K562 (cell line): ENCODE data around the gene ARHGEF10L. TPM values are rescaled to one million over a fixed set of nuclear protein-coding genes. Genes with fewer than 3 reads are reported as not detected.

Source experiments
- ATAC-seq: fragments of 200-7000 bp; cut with Tn5 transposase; 3 replicates; pipeline ENCODE4 v1.9.1; 2020; ENCODE audit warnings: moderate library complexity
- BruUV-seq: library from RNA; stranded (reverse); fragments of 400-500 nt; replicated peaks from 2 replicates; lab custom pipeline; 2021; lab: Mats Ljungman, UMichigan
- CTCF ChIA-PET: fragments of 300-600 bp; formaldehyde crosslinking; extraction: SDS; loops from one replicate; lab custom pipeline; 2021; ENCODE audit warnings: low intra/inter-chr PET ratio; lab: Yijun Ruan, JAX
- POLR2A ChIA-PET: fragments of 300-600, 350-650 bp; sonication (Branson Sonifier 250); formaldehyde crosslinking; extraction: SDS; loops from one replicate; lab custom pipeline; 2021; ENCODE audit warnings: antibody characterized with exemption, inconsistent platforms; lab: Yijun Ruan, JAX
- DNase-seq, 4 experiments: peaks; one replicate each; pipeline versions ENCODE4 v3.0.0 to v3.0.0-alpha.2; 2011 to 2018; ENCODE audit warnings: low spot score in 3 of 4, mixed read lengths in 3 of 4; ENCODE audit errors: extremely low read depth in 1 of 4
- FAIRE-seq: peaks from 2 replicates; lab custom pipeline; 2011; peaks lifted over from hg19 to GRCh38; lab: Jason Lieb, UNC
- H2AFZ ChIP-seq: 2 replicates; pipeline ENCODE4 v1.6.0; 2011; ENCODE audit warnings: low read depth, low read length, control low read depth, inconsistent platforms
- H3K27ac ChIP-seq: fragments of 200-600 bp; 3 replicates; pipeline ENCODE4 v1.8.0; 2011; ENCODE audit warnings: low read depth, mild to moderate bottlenecking, control low read depth, inconsistent platforms, low read length, moderate library complexity, mixed read lengths; ENCODE audit errors: extremely low read depth
- H3K27me3 ChIP-seq, 2 experiments: fragments of 300-600 bp in 1 of 2; 2 replicates in 1 of 2; 3 replicates in 1 of 2; pipeline versions ENCODE4 v1.6.0 to v1.8.0; 2011; ENCODE audit warnings: inconsistent platforms in 2 of 2, low read length in 2 of 2, mild to moderate bottlenecking in 1 of 2, mixed read lengths in 1 of 2, moderate library complexity in 1 of 2; ENCODE audit not compliant: control insufficient read depth in 2 of 2, insufficient read depth in 2 of 2
- H3K36me3 ChIP-seq: fragments of 300-600 bp; 3 replicates; pipeline ENCODE4 v1.8.0; 2011; ENCODE audit warnings: mild to moderate bottlenecking, low read length, inconsistent platforms; ENCODE audit not compliant: control insufficient read depth, insufficient read depth
- H3K4me1 ChIP-seq, 2 experiments: fragments of 200-600 bp in 1 of 2; replicated peaks in 1 of 2; 2 replicates in 1 of 2; 3 replicates in 1 of 2; pipeline versions ENCODE4 v1.5.1 to v1.8.0; 2011; ENCODE audit warnings: inconsistent platforms in 2 of 2, low read length in 2 of 2, mild to moderate bottlenecking in 1 of 2, mixed read lengths in 1 of 2, moderate library complexity in 1 of 2; ENCODE audit not compliant: control insufficient read depth in 2 of 2, insufficient read depth in 2 of 2
- H3K4me2 ChIP-seq: 2 replicates; pipeline ENCODE4 v1.6.1; 2011; ENCODE audit warnings: low read length, control low read depth, inconsistent platforms, mixed read lengths; ENCODE audit not compliant: insufficient read depth
- H3K4me3 ChIP-seq: fragments of 200-600 bp; sonication (generic), shearing (Covaris generic); 2 replicates; pipeline ENCODE4 v1.5.1; 2016; ENCODE audit warnings: control low read depth, inconsistent platforms
- H3K79me2 ChIP-seq: fragments of 200-600 bp; 3 replicates; pipeline ENCODE4 v1.8.0; 2011; ENCODE audit warnings: low read length, inconsistent platforms; ENCODE audit not compliant: control insufficient read depth, insufficient read depth
- H3K9ac ChIP-seq, 2 experiments: 2 replicates each; pipeline versions ENCODE4 v1.6.0 to v1.6.1; 2011; ENCODE audit warnings: low read depth in 2 of 2, low read length in 2 of 2, control low read depth in 1 of 2, inconsistent platforms in 1 of 2, mild to moderate bottlenecking in 1 of 2, mixed read lengths in 1 of 2; ENCODE audit not compliant: insufficient read depth in 1 of 2
- H3K9me1 ChIP-seq: one replicate; pipeline ENCODE4 v1.6.0; 2011; ENCODE audit warnings: inconsistent platforms, mild to moderate bottlenecking, low read length, moderate library complexity; ENCODE audit not compliant: control insufficient read depth, insufficient read depth
- H3K9me3 ChIP-seq: replicated peaks from 2 replicates; pipeline ENCODE4 v1.5.1; 2011; ENCODE audit warnings: low read depth, low read length, inconsistent platforms; ENCODE audit not compliant: control insufficient read depth, insufficient read depth
- H4K20me1 ChIP-seq: replicated peaks from 2 replicates; pipeline ENCODE4 v1.6.1; 2011; ENCODE audit warnings: low read length, inconsistent platforms, mixed read lengths; ENCODE audit not compliant: control insufficient read depth, insufficient read depth
- CTCF ChIP-seq, 3 experiments: IDR thresholded peaks in 2 of 3; conservative IDR thresholded peaks in 1 of 3; 2 replicates each; pipeline ENCODE4 v1.5.1; 2011 to 2012; ENCODE audit warnings: low read length in 3 of 3, mild to moderate bottlenecking in 3 of 3, control low read depth in 2 of 3, improper control_type of control experiment in 1 of 3, inconsistent platforms in 1 of 3, low read depth in 1 of 3, mixed read lengths in 1 of 3, moderate library complexity in 1 of 3; ENCODE audit not compliant: insufficient read depth in 2 of 3
- CTCFL ChIP-seq: IDR thresholded peaks from 2 replicates; pipeline ENCODE4 v1.6.1; 2011; ENCODE audit warnings: borderline replicate concordance, low read depth, mild to moderate bottlenecking, moderate library complexity, low read length; ENCODE audit not compliant: insufficient read depth, poor library complexity, severe bottlenecking
- JUND ChIP-seq, 2 experiments: IDR thresholded peaks; 2 replicates in 1 of 2; 3 replicates in 1 of 2; pipeline ENCODE4 v1.6.1; 2011; ENCODE audit warnings: borderline replicate concordance in 2 of 2, low read depth in 2 of 2, low read length in 2 of 2, improper control_type of control experiment in 1 of 2, missing biosample characterization in 1 of 2, missing genetic modification characterization in 1 of 2, missing genetic modification reagents in 1 of 2
- NFIC ChIP-seq: fragments of 450-650 bp; IDR thresholded peaks from 2 replicates; pipeline ENCODE4 v1.6.1; 2017; ENCODE audit warnings: mild to moderate bottlenecking, inconsistent platforms
- PHF8 ChIP-seq: fragments of 200-600 bp; sonication (generic); IDR thresholded peaks from 2 replicates; pipeline ENCODE4 v1.6.1; 2012; ENCODE audit warnings: mixed run types, mild to moderate bottlenecking, inconsistent platforms, low read length, moderate library complexity, borderline replicate concordance
- RAD21 ChIP-seq, 2 experiments: fragments of 250-450 bp in 1 of 2; fragments of 450-650 bp in 1 of 2; sonication (Bioruptor Pico) in 1 of 2; formaldehyde crosslinking in 1 of 2; IDR thresholded peaks in 1 of 2; conservative IDR thresholded peaks in 1 of 2; 2 replicates each; pipeline versions ENCODE4 v1.4.0 to v1.8.0; 2020 to 2022; ENCODE audit warnings: mild to moderate bottlenecking in 2 of 2, moderate library complexity in 1 of 2
- SRF ChIP-seq, 2 experiments: fragments of 250-450, 450-650 bp in 1 of 2; sonication (Bioruptor Pico) in 1 of 2; sonication (generic) in 1 of 2; formaldehyde crosslinking; IDR thresholded peaks; 2 replicates each; pipeline versions ENCODE4 v1.5.0 to v1.5.1; 2020 to 2022; ENCODE audit warnings: mild to moderate bottlenecking in 1 of 2, missing genetic modification reagents in 1 of 2
- ZNF764 ChIP-seq: fragments of 250-450 bp; sonication (Bioruptor Pico); IDR thresholded peaks from 2 replicates; pipeline ENCODE4 v1.4.0; 2020; ENCODE audit warnings: low read depth, mild to moderate bottlenecking, moderate library complexity
- WGBS: fragments of 100-300 bp; shearing (Covaris generic); methylation state at CpG from one replicate; pipeline ENCODE4 v1.1.6; 2016; ENCODE audit warnings: low coverage, mixed read lengths; ENCODE audit not compliant: insufficient coverage; ENCODE audit errors: missing lambda C conversion rate; 5-methylcytosine and 5-hydroxymethylcytosine counted together
- in situ Hi-C: fragments of 300-500 bp; cut with MboI; formaldehyde crosslinking; loops from 4 replicates; pipeline ENCODE4 v1.15.0; 2018; ENCODE audit warnings: inconsistent platforms, mixed read lengths
- intact Hi-C: fragments of 100-400 bp; cut with micrococcal nuclease; formaldehyde crosslinking; loops from 2 replicates; pipeline ENCODE4 v1.14.2; 2022
- polyA plus RNA-seq, 8 experiments: library from polyadenylated mRNA; depleted of rRNA in 4 of 8; stranded (reverse) in 5 of 8; unstranded in 3 of 8; fragments of >200 nt; fragmentation: Nextera tagmentation in 2 of 8; fragmentation: Illumina TruSeq in 1 of 8; extraction: Ambion mirVana in 2 of 8; extraction: Trizol in 1 of 8; gene quantifications; 2 replicates each; pipeline versions ENCODE4 v1.2.1 to v1.2.3, GENCODE V29; 2011 to 2014; ENCODE audit warnings: inconsistent platforms in 1 of 8, missing spikeins in 1 of 8
- total RNA-seq, 7 experiments: library from RNA; depleted of rRNA in 6 of 7; stranded (reverse); fragments of >200 nt in 6 of 7; fragmentation: Illumina TruSeq in 2 of 7; extraction: Trizol in 2 of 7; gene quantifications; 2 replicates each; pipeline versions ENCODE4 v1.2.1 to v1.2.3, GENCODE V29; 2011 to 2021; ENCODE audit warnings: low replicate concordance in 1 of 7

The ARHGEF10L gene
- total and polyA plus RNA-seq, 9 of the 15 experiments (the other 6 are each of a cell fraction or from before 2014, with no cell fraction given) = 0.09 to 0.13 TPM; not detected in 7

- no peaks in the 10 kb centered on the region for H3K9me3 ChIP-seq
- no peak overlapping the region for H3K4me2 ChIP-seq
- H2AFZ ChIP-seq = no peak overlapping the region
- DNase-seq = no peak
- intact Hi-C loops (loop anchor here (10.0 kb wide), 1 partner anchor 247 kb away; no protein-coding TSS in a partner anchor), in situ Hi-C loops (no loop called here)
- TF ChIP-seq ZNF764 (CRISPR knock-in tag) (no peak), NFIC (peak; percentile 27; the same call in 1 of the 2 replicates), PHF8 (no peak)
- no peak overlapping the region for H3K9ac ChIP-seq
- H3K36me3 ChIP-seq = no peaks in the 10 kb centered on the region
- peaks cover 8% of the 10 kb centered on the region; the same call in 1 of the 2 replicates for H4K20me1 ChIP-seq
- H3K27ac ChIP-seq = no peak overlapping the region
- no peak overlapping the region for H3K4me3 ChIP-seq
- ATAC-seq = no peak
- no peaks in the 10 kb centered on the region for H3K79me2 ChIP-seq
- BruUV-seq = no TSS peak
- peaks cover 7% of the 10 kb centered on the region for H3K9me1 ChIP-seq
- WGBS = 2% methylated on average over 4 of the region's 4 CpGs
- H3K27me3 ChIP-seq = peaks cover 12 to 18% of the 10 kb centered on the region in 2 experiments; a peak in 4 of 5 replicates
- H3K4me1 ChIP-seq = no peaks in the 10 kb centered on the region; a peak in 1 of 5 replicates
- ChIA-PET CTCF (no interaction called here), POLR2A (no interaction called here)
- no peak for FAIRE-seq
These were observed 41.3 kb upstream of the ARHGEF10L start for GRCh38 chr1:17498214-17498613.

GRCh38 chr1:17502326-17502778 is 37.1 kb upstream of the ARHGEF10L start:
- FAIRE-seq = peak; percentile 88
- ATAC-seq = peak; percentile 100
- Histone ChIP-seq H4K20me1 (peaks cover 3% of the 10 kb centered on the region; the same call in 1 of the 2 replicates), H3K36me3 (no peaks in the 10 kb centered on the region), H3K4me2 (no peak overlapping the region), H3K4me3 (no peak overlapping the region), H3K79me2 (no peaks in the 10 kb centered on the region), H3K9me3 (no peaks in the 10 kb centered on the region), H3K27ac (no peak overlapping the region), H3K27me3 (peaks cover 22 to 37% of the 10 kb centered on the region in 2 experiments; a peak in 4 of 5 replicates), H3K4me1 (no peaks in the 10 kb centered on the region), H3K9ac (no peak overlapping the region), H3K9me1 (peaks cover 7% of the 10 kb centered on the region), H2AFZ (no peak overlapping the region)
- in situ Hi-C loops (loop anchor here (5.0 kb wide), 2 partner anchors 105 to 1080 kb away; no protein-coding TSS in a partner anchor), intact Hi-C loops (loop anchor here (1.0 kb wide), 2 partner anchors 99 to 104 kb away; no protein-coding TSS in a partner anchor)
- ChIA-PET POLR2A (interaction anchor here (0.6 to 2.2 kb wide), 5 partner anchors 11 to 104 kb away, joined by 3 to 8 read pairs (median 3); no protein-coding TSS in a partner anchor), CTCF (interaction anchor here (0.5 to 4.1 kb wide), 4 partner anchors 15 to 104 kb away, joined by 3 to 26 read pairs (median 5); no protein-coding TSS in a partner anchor)
- BruUV-seq = no TSS peak
- peak; percentile 79 to 88 (median 84) for DNase-seq
- 1% methylated on average over 12 of the region's 12 CpGs for WGBS
- TF ChIP-seq CTCFL (peak; percentile 78), RAD21 (CRISPR knock-in tag; conservative IDR thresholded peaks at IDR 0.05 in 1 of 2, IDR thresholded peaks at IDR 0.05 in 1 of 2) (peak; percentile 60 to 92), JUND (IDR thresholded peaks at IDR 0.05; ENCODE audit: borderline replicate concordance, low read depth, low read length) (0 out of 2 replicates have a peak, but pooled peaks have one; percentile 34), JUND (tag; IDR thresholded peaks at IDR 0.05; ENCODE audit: borderline replicate concordance, low read depth, low read length) (no peak), SRF (CRISPR knock-in tag; IDR thresholded peaks at IDR 0.05) (no peak), CTCF (IDR thresholded peaks at IDR 0.05 in 2 of 3, conservative IDR thresholded peaks at IDR 0.05 in 1 of 3; ENCODE audit: insufficient read depth in 2 of 3, low read depth in 1 of 3, low read length in 3 of 3) (peak; percentile 91 to 96 (median 93))
